GM23338 (cell line): ENCODE data around the gene KCNJ6. TPM values are rescaled to one million over a fixed set of nuclear protein-coding genes. Genes with fewer than 3 reads are reported as not detected.

Experiments
- ATAC-seq: fragments of 200-7000 bp; cut with Tn5 transposase; 3 replicates; pipeline ENCODE4 v1.9.1; 2020
- DNase-seq: peaks from one replicate; pipeline ENCODE4 v3.0.0-alpha.2; 2015; ENCODE audit warnings: low spot score
- H2AFZ ChIP-seq: fragments of 200-600 bp; sonication (generic); 2 replicates; pipeline ENCODE4 v1.8.0; 2016; ENCODE audit warnings: antibody characterized with exemption, mild to moderate bottlenecking, moderate library complexity
- H3F3A ChIP-seq: fragments of 200-600 bp; sonication (generic); replicated peaks from 2 replicates; pipeline ENCODE4 v1.8.0; 2017; ENCODE audit warnings: antibody characterized with exemption, mixed run types, low read depth
- H3K27ac ChIP-seq: fragments of 200-600 bp; sonication (generic); 2 replicates; pipeline ENCODE4 v1.6.1; 2016; ENCODE audit warnings: low read depth
- H3K27me3 ChIP-seq: fragments of 200-600 bp; sonication (generic); 2 replicates; pipeline ENCODE4 v1.8.0; 2016; ENCODE audit warnings: mild to moderate bottlenecking, mixed run types, moderate library complexity; ENCODE audit not compliant: insufficient read depth
- H3K36me3 ChIP-seq: fragments of 200-600 bp; sonication (generic); 2 replicates; pipeline ENCODE4 v1.8.0; 2016; ENCODE audit warnings: mild to moderate bottlenecking; ENCODE audit not compliant: insufficient read depth
- H3K4me1 ChIP-seq: fragments of 200-600 bp; sonication (generic); 2 replicates; pipeline ENCODE4 v1.8.0; 2016; ENCODE audit warnings: mild to moderate bottlenecking, moderate library complexity; ENCODE audit not compliant: insufficient read depth
- H3K4me2 ChIP-seq: fragments of 200-600 bp; sonication (generic); 2 replicates; pipeline ENCODE4 v1.7.1; 2017; ENCODE audit warnings: mixed run types
- H3K4me3 ChIP-seq: fragments of 200-600 bp; sonication (generic); 2 replicates; pipeline ENCODE4 v1.6.1; 2016; ENCODE audit warnings: mixed run types
- H3K79me2 ChIP-seq: fragments of 200-600 bp; sonication (generic); replicated peaks from 2 replicates; pipeline ENCODE4 v1.8.0; 2017; ENCODE audit warnings: mild to moderate bottlenecking; ENCODE audit not compliant: insufficient read depth
- H3K9me2 ChIP-seq: fragments of 200-600 bp; sonication (generic); 2 replicates; pipeline ENCODE4 v1.8.0; 2017; ENCODE audit not compliant: insufficient read depth
- H4K20me1 ChIP-seq: fragments of 200-600 bp; sonication (generic); replicated peaks from 2 replicates; pipeline ENCODE4 v1.8.0; 2017; ENCODE audit warnings: mild to moderate bottlenecking; ENCODE audit not compliant: insufficient read depth
- H3K27ac Mint-ChIP-seq: 2 replicates; pipeline ENCODE4 v1.8.0; 2020; ENCODE audit warnings: inconsistent platforms, mild to moderate bottlenecking, moderate library complexity, mixed read lengths
- H3K27me3 Mint-ChIP-seq: 3 replicates; pipeline ENCODE4 v1.8.0; 2022; ENCODE audit warnings: low read depth, mild to moderate bottlenecking, moderate library complexity, mixed read lengths, inconsistent platforms; ENCODE audit not compliant: insufficient read depth, poor library complexity
- H3K36me3 Mint-ChIP-seq: 3 replicates; pipeline ENCODE4 v1.8.0; 2021; ENCODE audit warnings: low read depth, mild to moderate bottlenecking, inconsistent platforms, moderate library complexity, mixed read lengths
- H3K4me1 Mint-ChIP-seq: 3 replicates; pipeline ENCODE4 v1.8.0; 2020; ENCODE audit warnings: mild to moderate bottlenecking, inconsistent platforms, mixed read lengths
- H3K4me3 Mint-ChIP-seq: 3 replicates; pipeline ENCODE4 v1.8.0; 2021; ENCODE audit warnings: moderate library complexity, mild to moderate bottlenecking, inconsistent platforms, mixed read lengths
- H3K9me3 Mint-ChIP-seq: 3 replicates; pipeline ENCODE4 v1.8.0; 2020; ENCODE audit warnings: moderate library complexity, mild to moderate bottlenecking, inconsistent platforms, mixed read lengths
- CREB1 ChIP-seq: fragments of 250-450 bp; sonication (Bioruptor Pico); IDR thresholded peaks from 2 replicates; pipeline ENCODE4 v1.5.0; 2020; ENCODE audit warnings: low read depth, mild to moderate bottlenecking, moderate library complexity
- EZH2phosphoT487 ChIP-seq: fragments of 200-600 bp; sonication (generic); IDR thresholded peaks from one replicate; pipeline ENCODE4 v1.8.1; 2018; ENCODE audit warnings: antibody characterized with exemption; ENCODE audit not compliant: unreplicated experiment
- JUNB ChIP-seq: IDR thresholded peaks from one replicate; pipeline ENCODE4 v1.6.1; 2016; ENCODE audit warnings: antibody characterized with exemption; ENCODE audit not compliant: unreplicated experiment
- NANOG ChIP-seq: IDR thresholded peaks from 2 replicates; pipeline ENCODE4 v1.6.1; 2016; ENCODE audit warnings: antibody characterized with exemption, borderline replicate concordance
- STAT1 ChIP-seq: IDR thresholded peaks from one replicate; pipeline ENCODE4 v1.6.1; 2016; ENCODE audit warnings: antibody characterized with exemption; ENCODE audit not compliant: unreplicated experiment
- ZNF114 ChIP-seq: fragments of 250-450 bp; sonication (Bioruptor Pico); IDR thresholded peaks from 2 replicates; pipeline ENCODE4 v1.5.0; 2020; ENCODE audit warnings: mild to moderate bottlenecking, moderate library complexity
- ZNF331 ChIP-seq: fragments of 250-450 bp; sonication (Bioruptor Pico); IDR thresholded peaks from 2 replicates; pipeline ENCODE4 v1.5.0; 2020; ENCODE audit warnings: low read depth, mild to moderate bottlenecking, moderate library complexity
- ZNF462 ChIP-seq: fragments of 250-450 bp; sonication (Bioruptor Pico); IDR thresholded peaks from 2 replicates; pipeline ENCODE4 v1.5.0; 2020; ENCODE audit warnings: mild to moderate bottlenecking, moderate library complexity
- polyA plus RNA-seq: library from polyadenylated mRNA; unstranded; fragments of >200 nt; fragmentation: Nextera tagmentation; extraction: Ambion mirVana; gene quantifications from 2 replicates; pipeline ENCODE4 v1.2.1, GENCODE V29; 2016
- total RNA-seq: library from RNA; depleted of rRNA; stranded (reverse); fragments of >200 nt; shearing (Covaris generic); gene quantifications from 2 replicates; pipeline ENCODE4 v1.2.3, GENCODE V29; 2014
- TF ChIP-seq, protein P1 (sequence below): IDR thresholded peaks from one replicate; pipeline ENCODE4 v1.6.1; 2018; ENCODE audit warnings: antibody characterized with exemption; ENCODE audit not compliant: unreplicated experiment
- TF ChIP-seq, protein P2 (sequence below): IDR thresholded peaks from 2 replicates; pipeline ENCODE4 v1.6.1; 2016; ENCODE audit warnings: antibody characterized with exemption
- TF ChIP-seq, protein P3 (sequence below), 2 experiments: fragments of 200-600 bp in 1 of 2; sonication (generic) in 1 of 2; conservative IDR thresholded peaks; 2 replicates each; pipeline versions ENCODE4 v1.5.1 to v1.6.1; 2016 to 2017; ENCODE audit warnings: antibody characterized with exemption in 2 of 2, low read depth in 2 of 2, mild to moderate bottlenecking in 2 of 2, moderate library complexity in 1 of 2

Gene KCNJ6
- total and polyA plus RNA-seq, 2 experiments from 2014 or later = 0.48 to 0.52 TPM

GRCh38 chr21:37866027-37866426, 50.2 kb downstream of the KCNJ6 start (continued):
- TF ChIP-seq, protein P1, sequence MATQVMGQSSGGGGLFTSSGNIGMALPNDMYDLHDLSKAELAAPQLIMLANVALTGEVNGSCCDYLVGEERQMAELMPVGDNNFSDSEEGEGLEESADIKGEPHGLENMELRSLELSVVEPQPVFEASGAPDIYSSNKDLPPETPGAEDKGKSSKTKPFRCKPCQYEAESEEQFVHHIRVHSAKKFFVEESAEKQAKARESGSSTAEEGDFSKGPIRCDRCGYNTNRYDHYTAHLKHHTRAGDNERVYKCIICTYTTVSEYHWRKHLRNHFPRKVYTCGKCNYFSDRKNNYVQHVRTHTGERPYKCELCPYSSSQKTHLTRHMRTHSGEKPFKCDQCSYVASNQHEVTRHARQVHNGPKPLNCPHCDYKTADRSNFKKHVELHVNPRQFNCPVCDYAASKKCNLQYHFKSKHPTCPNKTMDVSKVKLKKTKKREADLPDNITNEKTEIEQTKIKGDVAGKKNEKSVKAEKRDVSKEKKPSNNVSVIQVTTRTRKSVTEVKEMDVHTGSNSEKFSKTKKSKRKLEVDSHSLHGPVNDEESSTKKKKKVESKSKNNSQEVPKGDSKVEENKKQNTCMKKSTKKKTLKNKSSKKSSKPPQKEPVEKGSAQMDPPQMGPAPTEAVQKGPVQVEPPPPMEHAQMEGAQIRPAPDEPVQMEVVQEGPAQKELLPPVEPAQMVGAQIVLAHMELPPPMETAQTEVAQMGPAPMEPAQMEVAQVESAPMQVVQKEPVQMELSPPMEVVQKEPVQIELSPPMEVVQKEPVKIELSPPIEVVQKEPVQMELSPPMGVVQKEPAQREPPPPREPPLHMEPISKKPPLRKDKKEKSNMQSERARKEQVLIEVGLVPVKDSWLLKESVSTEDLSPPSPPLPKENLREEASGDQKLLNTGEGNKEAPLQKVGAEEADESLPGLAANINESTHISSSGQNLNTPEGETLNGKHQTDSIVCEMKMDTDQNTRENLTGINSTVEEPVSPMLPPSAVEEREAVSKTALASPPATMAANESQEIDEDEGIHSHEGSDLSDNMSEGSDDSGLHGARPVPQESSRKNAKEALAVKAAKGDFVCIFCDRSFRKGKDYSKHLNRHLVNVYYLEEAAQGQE = no peak
- TF ChIP-seq, protein P2, sequence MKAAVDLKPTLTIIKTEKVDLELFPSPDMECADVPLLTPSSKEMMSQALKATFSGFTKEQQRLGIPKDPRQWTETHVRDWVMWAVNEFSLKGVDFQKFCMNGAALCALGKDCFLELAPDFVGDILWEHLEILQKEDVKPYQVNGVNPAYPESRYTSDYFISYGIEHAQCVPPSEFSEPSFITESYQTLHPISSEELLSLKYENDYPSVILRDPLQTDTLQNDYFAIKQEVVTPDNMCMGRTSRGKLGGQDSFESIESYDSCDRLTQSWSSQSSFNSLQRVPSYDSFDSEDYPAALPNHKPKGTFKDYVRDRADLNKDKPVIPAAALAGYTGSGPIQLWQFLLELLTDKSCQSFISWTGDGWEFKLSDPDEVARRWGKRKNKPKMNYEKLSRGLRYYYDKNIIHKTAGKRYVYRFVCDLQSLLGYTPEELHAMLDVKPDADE = no peak
- TF ChIP-seq CREB1 (CRISPR knock-in tag) (no peak), EZH2phosphoT487 (no peak), ZNF114 (CRISPR knock-in tag) (no peak), STAT1 (no peak), ZNF331 (CRISPR knock-in tag) (no peak), JUNB (no peak), NANOG (no peak)
- TF ChIP-seq, protein P3, sequence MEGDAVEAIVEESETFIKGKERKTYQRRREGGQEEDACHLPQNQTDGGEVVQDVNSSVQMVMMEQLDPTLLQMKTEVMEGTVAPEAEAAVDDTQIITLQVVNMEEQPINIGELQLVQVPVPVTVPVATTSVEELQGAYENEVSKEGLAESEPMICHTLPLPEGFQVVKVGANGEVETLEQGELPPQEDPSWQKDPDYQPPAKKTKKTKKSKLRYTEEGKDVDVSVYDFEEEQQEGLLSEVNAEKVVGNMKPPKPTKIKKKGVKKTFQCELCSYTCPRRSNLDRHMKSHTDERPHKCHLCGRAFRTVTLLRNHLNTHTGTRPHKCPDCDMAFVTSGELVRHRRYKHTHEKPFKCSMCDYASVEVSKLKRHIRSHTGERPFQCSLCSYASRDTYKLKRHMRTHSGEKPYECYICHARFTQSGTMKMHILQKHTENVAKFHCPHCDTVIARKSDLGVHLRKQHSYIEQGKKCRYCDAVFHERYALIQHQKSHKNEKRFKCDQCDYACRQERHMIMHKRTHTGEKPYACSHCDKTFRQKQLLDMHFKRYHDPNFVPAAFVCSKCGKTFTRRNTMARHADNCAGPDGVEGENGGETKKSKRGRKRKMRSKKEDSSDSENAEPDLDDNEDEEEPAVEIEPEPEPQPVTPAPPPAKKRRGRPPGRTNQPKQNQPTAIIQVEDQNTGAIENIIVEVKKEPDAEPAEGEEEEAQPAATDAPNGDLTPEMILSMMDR (conservative IDR thresholded peaks at IDR 0.05; ENCODE audit: low read depth in 2 of 2) = no peak

GRCh38 chr21:37865156-37865555, 51.1 kb downstream of the KCNJ6 start:
- H2AFZ ChIP-seq = no peak overlapping the region
- H3K36me3 ChIP-seq = no peaks in the 10 kb centered on the region
- Mint-ChIP-seq H3K4me1 (peaks cover 4% of the 10 kb centered on the region; the same call in 2 of the 3 replicates), H3K9me3 (no peaks in the 10 kb centered on the region; the same call in 2 of the 3 replicates), H3K27ac (no peak overlapping the region), H3K27me3 (peaks cover 1% of the 10 kb centered on the region), H3K4me3 (no peak overlapping the region), H3K36me3 (no peaks in the 10 kb centered on the region)
- H3K4me2 ChIP-seq = no peak overlapping the region
- H3K9me2 ChIP-seq = peaks cover 16% of the 10 kb centered on the region
- no peaks in the 10 kb centered on the region for H3K27me3 ChIP-seq
- H3K79me2 ChIP-seq = no peaks in the 10 kb centered on the region
- H3K4me1 ChIP-seq = no peaks in the 10 kb centered on the region
- ATAC-seq (no peak), DNase-seq (no peak)
- no peaks in the 10 kb centered on the region; the same call in 1 of the 2 replicates for H4K20me1 ChIP-seq
- H3K4me3 ChIP-seq = no peak overlapping the region
- no peaks in the 10 kb centered on the region for H3F3A ChIP-seq
- H3K27ac ChIP-seq = no peak overlapping the region
- TF ChIP-seq ZNF114 (CRISPR knock-in tag) = no peak
- TF ChIP-seq JUNB = no peak
- no peak for TF ChIP-seq ZNF462 (CRISPR knock-in tag)
- TF ChIP-seq, protein P2 = no peak
- TF ChIP-seq ZNF331 (CRISPR knock-in tag) = no peak
